HG03039 (cell line): ENCODE results near the gene NINJ2.
"Not testable (repeated sequence)": the region's sequence is repeated elsewhere in the genome, so short reads cannot be mapped to it uniquely, and the experiment has no call there.

Source experiments
- ATAC-seq: cut with Tn5 transposase; IDR thresholded peaks from one replicate; pipeline ENCODE4 v1.9.1; 2021; ENCODE audit warnings: mild to moderate bottlenecking, moderate library complexity; ENCODE audit not compliant: unreplicated experiment

Gene NINJ2

GRCh38 chr12:588024-588322 is 75.3 kb downstream of the NINJ2 start:
- no peak for ATAC-seq

- ATAC-seq, result no peak
These were observed 75.9 kb downstream of the NINJ2 start for GRCh38 chr12:587132-588023.

GRCh38 chr12:586318-587071 is 76.8 kb downstream of the NINJ2 start:
- ATAC-seq, result no peak

GRCh38 chr12:585062-586061 is 77.9 kb downstream of the NINJ2 start:
- no peak for ATAC-seq

GRCh38 chr12:583251-583869 is 79.9 kb downstream of the NINJ2 start:
- ATAC-seq, result no peak

- ATAC-seq, result no peak
These were observed 81.5 kb downstream of the NINJ2 start for GRCh38 chr12:581746-582145.

GRCh38 chr12:581321-581720 is 81.9 kb downstream of the NINJ2 start:
- no peak for ATAC-seq

GRCh38 chr12:580813-581212 is 82.4 kb downstream of the NINJ2 start:
- no peak for ATAC-seq

GRCh38 chr12:579420-580110 is 83.7 kb downstream of the NINJ2 start:
- no peak for ATAC-seq

- ATAC-seq, result no peak
These were observed 84.4 kb downstream of the NINJ2 start for GRCh38 chr12:578748-579419.

- ATAC-seq, result not testable (repeated sequence)
These were observed 85.1 kb downstream of the NINJ2 start for GRCh38 chr12:577994-578747.

- no peak for ATAC-seq
These were observed 86.6 kb downstream of the NINJ2 start for GRCh38 chr12:576615-577110.

GRCh38 chr12:575948-576614 is 87.2 kb downstream of the NINJ2 start:
- ATAC-seq, result peak; percentile 58

- no peak for ATAC-seq
These were observed 88.1 kb downstream of the NINJ2 start for GRCh38 chr12:575129-575502.

GRCh38 chr12:574475-575128 is 88.6 kb downstream of the NINJ2 start:
- no peak for ATAC-seq

- no peak for ATAC-seq
These were observed 90.0 kb downstream of the NINJ2 start for GRCh38 chr12:573232-573631.

GRCh38 chr12:572532-572899 is 90.7 kb downstream of the NINJ2 start:
- no peak for ATAC-seq
